ENCODE results near the gene TMEM163. TPM values are rescaled to one million over a fixed set of nuclear protein-coding genes. Genes with fewer than 3 reads are reported as not detected.

Gene TMEM163
- polyA plus RNA-seq, 3 donors from 2014 or later = 1.1 to 5.2 (median 2.8) TPM

GRCh38 chr2:134470561-134471168 is 248.1 kb downstream of the TMEM163 start:
- Mint-ChIP-seq H3K27me3 (ENCODE audit: low read depth in 3 of 3) (peaks cover 2 to 3% (median 2%) of the 10 kb centered on the region in 3 donors), H3K4me3 (no peak overlapping the region)

GRCh38 chr2:134469516-134470115 is 249.2 kb downstream of the TMEM163 start:
- peaks cover 2 to 3% (median 2%) of the 10 kb centered on the region in 3 donors for H3K27me3 Mint-ChIP-seq (ENCODE audit: low read depth in 3 of 3)
- no peak overlapping the region for H3K27ac Mint-ChIP-seq
- H3K4me3 Mint-ChIP-seq = no peak overlapping the region
- H3K4me1 Mint-ChIP-seq = no peaks in the 10 kb centered on the region
- H3K9me3 Mint-ChIP-seq = peaks cover 0 to 5% (median 0%) of the 10 kb centered on the region in 6 donors
- no peaks in the 10 kb centered on the region for H3K36me3 Mint-ChIP-seq
- no peak for DNase-seq

More at GRCh38 chr2:134470561-134471168, 248.1 kb downstream of the TMEM163 start:
- Mint-ChIP-seq H3K36me3 (no peaks in the 10 kb centered on the region), H3K27ac (no peak overlapping the region), H3K9me3 (peaks cover 0 to 5% (median 0%) of the 10 kb centered on the region in 6 donors), H3K4me1 (no peaks in the 10 kb centered on the region)
- DNase-seq = no peak

- H3K27me3 Mint-ChIP-seq (ENCODE audit: low read depth in 3 of 3) = peaks cover 2 to 3% (median 2%) of the 10 kb centered on the region in 3 donors
- H3K4me1 Mint-ChIP-seq = no peaks in the 10 kb centered on the region
- H3K36me3 Mint-ChIP-seq = no peaks in the 10 kb centered on the region
- no peak for DNase-seq
- no peak overlapping the region for H3K4me3 Mint-ChIP-seq
- H3K9me3 Mint-ChIP-seq = peaks cover 0 to 5% (median 0%) of the 10 kb centered on the region in 6 donors
- H3K27ac Mint-ChIP-seq = no peak overlapping the region
Measured at GRCh38 chr2:134468776-134469175, 250.0 kb downstream of the TMEM163 start.

GRCh38 chr2:134468164-134468563 is 250.6 kb downstream of the TMEM163 start:
- peaks cover 2 to 3% (median 2%) of the 10 kb centered on the region in 3 donors for H3K27me3 Mint-ChIP-seq (ENCODE audit: low read depth in 3 of 3)
- H3K4me1 Mint-ChIP-seq = no peaks in the 10 kb centered on the region
- H3K9me3 Mint-ChIP-seq = peaks cover 0 to 2% (median 0%) of the 10 kb centered on the region in 6 donors
- H3K36me3 Mint-ChIP-seq = no peaks in the 10 kb centered on the region
- no peak overlapping the region for H3K27ac Mint-ChIP-seq
- no peak for DNase-seq
- no peak overlapping the region for H3K4me3 Mint-ChIP-seq

- H3K27ac Mint-ChIP-seq = no peak overlapping the region
Measured at GRCh38 chr2:134466141-134466540, 252.7 kb downstream of the TMEM163 start.

GRCh38 chr2:134465228-134466105 is 253.3 kb downstream of the TMEM163 start:
- Mint-ChIP-seq H3K4me1 (no peaks in the 10 kb centered on the region), H3K9me3 (no peaks in the 10 kb centered on the region), H3K4me3 (no peak overlapping the region), H3K27ac (no peak overlapping the region), H3K36me3 (no peaks in the 10 kb centered on the region), H3K27me3 (ENCODE audit: low read depth in 3 of 3) (peaks cover 0 to 4% (median 2%) of the 10 kb centered on the region in 3 donors)
- DNase-seq = no peak

More at GRCh38 chr2:134466141-134466540, 252.7 kb downstream of the TMEM163 start:
- H3K4me1 Mint-ChIP-seq = no peaks in the 10 kb centered on the region
- no peak overlapping the region for H3K4me3 Mint-ChIP-seq
- no peaks in the 10 kb centered on the region for H3K9me3 Mint-ChIP-seq
- no peaks in the 10 kb centered on the region for H3K36me3 Mint-ChIP-seq
- H3K27me3 Mint-ChIP-seq (ENCODE audit: low read depth in 3 of 3) = peaks cover 0 to 4% (median 2%) of the 10 kb centered on the region in 3 donors
- peak in 1 of 3 donors; percentile 14 for DNase-seq

- Mint-ChIP-seq H3K9me3 (no peaks in the 10 kb centered on the region), H3K4me3 (no peak overlapping the region), H3K36me3 (no peaks in the 10 kb centered on the region), H3K4me1 (no peaks in the 10 kb centered on the region), H3K27me3 (ENCODE audit: low read depth in 3 of 3) (peaks cover 1 to 2% (median 1%) of the 10 kb centered on the region in 3 donors), H3K27ac (no peak overlapping the region)
- DNase-seq = no peak
Measured at GRCh38 chr2:134463699-134464022, 255.1 kb downstream of the TMEM163 start.

- Mint-ChIP-seq H3K9me3 (no peaks in the 10 kb centered on the region), H3K36me3 (no peaks in the 10 kb centered on the region), H3K27me3 (ENCODE audit: low read depth in 3 of 3) (peaks cover 1 to 2% (median 1%) of the 10 kb centered on the region in 3 donors), H3K27ac (no peak overlapping the region), H3K4me3 (no peak overlapping the region), H3K4me1 (no peaks in the 10 kb centered on the region)
- DNase-seq = no peak
Measured at GRCh38 chr2:134462791-134463698, 255.8 kb downstream of the TMEM163 start.

- Mint-ChIP-seq H3K27ac (no peak overlapping the region), H3K36me3 (no peaks in the 10 kb centered on the region), H3K4me3 (no peak overlapping the region), H3K4me1 (no peaks in the 10 kb centered on the region), H3K9me3 (no peaks in the 10 kb centered on the region), H3K27me3 (ENCODE audit: low read depth in 3 of 3) (peaks cover 1 to 4% (median 1%) of the 10 kb centered on the region in 3 donors)
- no peak for DNase-seq
Measured at GRCh38 chr2:134462275-134462674, 256.5 kb downstream of the TMEM163 start.

- Mint-ChIP-seq H3K4me3 (no peak overlapping the region), H3K9me3 (no peaks in the 10 kb centered on the region), H3K4me1 (no peaks in the 10 kb centered on the region), H3K36me3 (no peaks in the 10 kb centered on the region), H3K27me3 (ENCODE audit: low read depth in 3 of 3) (peaks cover 1 to 4% (median 1%) of the 10 kb centered on the region in 3 donors), H3K27ac (peak overlapping the region in 1 of 6 donors; percentile 30)
- no peak for DNase-seq
Measured at GRCh38 chr2:134461511-134461910, 257.3 kb downstream of the TMEM163 start.

GRCh38 chr2:134460583-134460998 is 258.2 kb downstream of the TMEM163 start:
- no peaks in the 10 kb centered on the region for H3K4me1 Mint-ChIP-seq
- no peak overlapping the region for H3K4me3 Mint-ChIP-seq
- H3K27ac Mint-ChIP-seq = no peak overlapping the region
- H3K27me3 Mint-ChIP-seq (ENCODE audit: low read depth in 3 of 3) = peaks cover 1 to 4% (median 1%) of the 10 kb centered on the region in 3 donors
- H3K9me3 Mint-ChIP-seq = no peaks in the 10 kb centered on the region
- peaks cover 0 to 3% (median 0%) of the 10 kb centered on the region in 3 donors for H3K36me3 Mint-ChIP-seq
- DNase-seq = peak in 2 of 3 donors; percentile 16 to 24

GRCh38 chr2:134459706-134460406 is 258.9 kb downstream of the TMEM163 start:
- H3K36me3 Mint-ChIP-seq = peaks cover 0 to 3% (median 0%) of the 10 kb centered on the region in 3 donors
- H3K27ac Mint-ChIP-seq = peak overlapping the region in 1 of 6 donors; percentile 19
- H3K27me3 Mint-ChIP-seq (ENCODE audit: low read depth in 3 of 3) = peaks cover 1 to 4% (median 1%) of the 10 kb centered on the region in 3 donors
- H3K4me1 Mint-ChIP-seq = no peaks in the 10 kb centered on the region
- no peak overlapping the region for H3K4me3 Mint-ChIP-seq
- no peaks in the 10 kb centered on the region for H3K9me3 Mint-ChIP-seq
- DNase-seq = no peak

Measured in immature natural killer cell (primary cell).